ENCODE results near the gene LSM14A. TPM values are rescaled to one million over a fixed set of nuclear protein-coding genes. Genes with fewer than 3 reads are reported as not detected.
A peak's percentile ranks its signal among the peaks of the same experiment; 100 is the strongest.

The LSM14A gene
- total and polyA plus RNA-seq, 2 of the 8 experiments (the other 6 are each of a cell fraction or from before 2014, with no cell fraction given) = 117 to 195 TPM

DNA sequence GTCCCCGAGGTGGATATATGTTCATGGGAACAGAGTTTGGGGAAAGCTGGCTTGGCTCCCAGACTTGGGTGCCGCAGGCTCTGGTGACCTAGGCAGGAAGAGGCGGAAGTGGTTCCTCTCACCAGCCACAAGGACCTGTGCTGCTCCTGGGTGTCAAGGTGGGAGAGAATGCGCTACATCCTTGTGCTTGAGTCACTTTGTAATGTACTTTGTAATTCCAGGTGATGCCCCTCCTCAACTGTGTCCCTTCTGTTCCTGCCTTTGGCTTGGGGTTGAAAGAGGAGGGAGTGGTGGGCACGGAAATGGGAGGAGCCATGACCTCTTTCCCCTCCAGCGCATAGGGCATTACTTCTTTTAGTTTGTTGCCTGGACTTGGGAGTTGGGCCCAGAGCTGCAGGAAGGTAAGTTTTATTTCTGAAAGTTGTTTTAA lies 92.9 kb downstream of the LSM14A start:
- TF ChIP-seq TCF12 (IDR thresholded peaks at IDR 0.05; ENCODE audit: low read depth, low read length) (no peak), BCL11A (IDR thresholded peaks at IDR 0.05; ENCODE audit: low read depth in 2 of 2, low read length in 2 of 2) (no peak), GTF2F1 (IDR thresholded peaks at IDR 0.05; ENCODE audit: borderline replicate concordance, low read depth, low read length) (no peak), JUND (IDR thresholded peaks at IDR 0.05; ENCODE audit: low read length) (no peak), TEAD4 (IDR thresholded peaks at IDR 0.05; ENCODE audit: low read depth, low read length) (no peak), SUZ12 (IDR thresholded peaks at IDR 0.05; ENCODE audit: low read length) (no peak), SAP30 (IDR thresholded peaks at IDR 0.05; ENCODE audit: insufficient read depth, insufficient replicate concordance, low read length) (no peak)
- Histone ChIP-seq H3K9me3 (ENCODE audit: insufficient read depth in 2 of 2, low read depth in 1 of 2, low read length in 1 of 2) (no peaks in the 10 kb centered on the region), H4K5ac (ENCODE audit: insufficient read length, low read depth, low read length) (no peak overlapping the region), H2BK5ac (ENCODE audit: low read depth, low read length) (peak overlapping the region; percentile 57; the same call in 1 of the 2 replicates), H2BK20ac (ENCODE audit: low read length) (no peak overlapping the region), H3K23me2 (ENCODE audit: low read depth, low read length) (no peaks in the 10 kb centered on the region), H3K4me1 (replicated peaks in 1 of 4; ENCODE audit: control insufficient read depth in 3 of 4, insufficient read depth in 4 of 4, low read length in 3 of 4) (peaks cover 6 to 19% (median 13%) of the 10 kb centered on the region in 4 experiments), H2BK120ac (replicated peaks; ENCODE audit: low read depth, low read length) (no peak overlapping the region), H3K79me1 (ENCODE audit: low read depth, low read length) (peaks cover 6% of the 10 kb centered on the region), H3K4me3 (ENCODE audit: extremely low read depth in 1 of 4, insufficient read depth in 2 of 4, low read depth in 3 of 4, low read length in 4 of 4) (no peak overlapping the region), H3K79me2 (ENCODE audit: control insufficient read depth in 1 of 2, insufficient read depth in 2 of 2, low read length in 2 of 2) (peaks cover 3 to 41% of the 10 kb centered on the region in 2 experiments; a peak in 2 of 4 replicates), H3K4me2 (ENCODE audit: insufficient read depth in 1 of 2, low read depth in 2 of 2, low read length in 2 of 2) (peak overlapping the region; percentile 10 to 32; a peak in 3 of 4 replicates), H3K4ac (replicated peaks; ENCODE audit: insufficient read length, low read depth, low read length) (no peak overlapping the region), H3K27ac (ENCODE audit: low read depth, low read length) (no peak overlapping the region), H3K18ac (ENCODE audit: extremely low read depth, low read length) (no peak overlapping the region), H4K8ac (ENCODE audit: extremely low read depth, insufficient read depth, low read length) (no peak overlapping the region), H2BK15ac (ENCODE audit: low read length) (peak overlapping the region; percentile 84; the same call in 1 of the 2 replicates), H3K27me3 (replicated peaks in 1 of 4; ENCODE audit: control insufficient read depth in 3 of 4, extremely low read depth in 1 of 4, insufficient read depth in 3 of 4, low read length in 3 of 4) (no peaks in the 10 kb centered on the region), H3K56ac (replicated peaks; ENCODE audit: insufficient read length, low read depth, low read length) (no peak overlapping the region), H3K36me3 (ENCODE audit: control insufficient read depth in 2 of 4, insufficient read depth in 4 of 4, low read length in 3 of 4) (no peaks in the 10 kb centered on the region), H3K9ac (replicated peaks in 1 of 4; ENCODE audit: extremely low read depth in 1 of 4, low read depth in 3 of 4, low read length in 3 of 4) (no peak overlapping the region), H3K14ac (ENCODE audit: insufficient read length) (no peak overlapping the region), H4K91ac (replicated peaks; ENCODE audit: insufficient read length, low read length) (peak overlapping the region; percentile 11), H2BK12ac (ENCODE audit: low read depth, low read length) (no peak overlapping the region), H2AFZ (ENCODE audit: low read length) (no peak overlapping the region), H2AK5ac (ENCODE audit: low read depth, low read length) (no peak overlapping the region), H3K23ac (ENCODE audit: insufficient read length) (no peak overlapping the region), H4K20me1 (replicated peaks in 1 of 2; ENCODE audit: control insufficient read depth in 1 of 2, insufficient read depth in 2 of 2, low read length in 2 of 2) (peaks cover 0 to 10% of the 10 kb centered on the region in 2 experiments)
- FAIRE-seq = no peak
- ChIA-PET CTCF (ENCODE audit: partially characterized antibody) (interaction anchor here (0.9 to 1.8 kb wide), 4 partner anchors 9 to 73 kb away, joined by 3 to 4 read pairs (median 4); no protein-coding TSS in a partner anchor), POLR2A (ENCODE audit: partially characterized antibody) (interaction anchor here (0.7 to 0.9 kb wide), 2 partner anchors 12 to 60 kb away, joined by 3 read pairs; no protein-coding TSS in a partner anchor)
- no peak for DNase-seq (ENCODE audit: low read depth in 1 of 2, low spot score in 2 of 2)
- 71% methylated on average over 6 of the region's 6 CpGs; no CpG with 5 or more reads in 1 of the 2 experiments for WGBS, 2 experiments (ENCODE audit: extremely low coverage in 1 of 2, insufficient coverage in 1 of 2, insufficient read length in 1 of 2, insufficient replicate concordance in 2 of 2, low coverage in 1 of 2, low lambda C conversion rate in 2 of 2, missing lambda C conversion rate in 1 of 2)
